ENCODE results near the gene IL17RD. TPM values are rescaled to one million over a fixed set of nuclear protein-coding genes. Genes with fewer than 3 reads are reported as not detected.

The IL17RD gene
- total RNA-seq, 4 donors from 2014 or later = 0.98 to 5.8 (median 3.4) TPM

DNA sequence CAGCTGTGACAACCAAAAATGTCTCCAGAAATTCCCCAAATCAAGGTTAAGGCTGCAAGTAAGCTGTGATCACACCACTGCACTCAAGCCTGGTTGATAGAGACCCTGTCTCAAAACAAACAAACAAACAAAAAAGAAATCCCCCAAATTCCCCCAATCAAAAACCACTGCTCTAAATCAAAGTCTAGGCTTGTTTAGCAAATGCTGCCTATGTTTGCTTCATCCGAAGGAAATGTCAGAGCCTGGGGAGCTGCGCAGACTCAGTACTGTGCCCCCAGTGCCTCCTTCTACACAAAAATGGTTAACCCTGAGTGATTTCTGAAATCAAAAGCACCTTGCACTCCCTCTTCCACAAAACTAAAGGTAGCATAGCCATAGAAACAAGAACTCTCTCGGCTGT is 13.4 kb downstream of the IL17RD start:
- TF ChIP-seq, protein P1, sequence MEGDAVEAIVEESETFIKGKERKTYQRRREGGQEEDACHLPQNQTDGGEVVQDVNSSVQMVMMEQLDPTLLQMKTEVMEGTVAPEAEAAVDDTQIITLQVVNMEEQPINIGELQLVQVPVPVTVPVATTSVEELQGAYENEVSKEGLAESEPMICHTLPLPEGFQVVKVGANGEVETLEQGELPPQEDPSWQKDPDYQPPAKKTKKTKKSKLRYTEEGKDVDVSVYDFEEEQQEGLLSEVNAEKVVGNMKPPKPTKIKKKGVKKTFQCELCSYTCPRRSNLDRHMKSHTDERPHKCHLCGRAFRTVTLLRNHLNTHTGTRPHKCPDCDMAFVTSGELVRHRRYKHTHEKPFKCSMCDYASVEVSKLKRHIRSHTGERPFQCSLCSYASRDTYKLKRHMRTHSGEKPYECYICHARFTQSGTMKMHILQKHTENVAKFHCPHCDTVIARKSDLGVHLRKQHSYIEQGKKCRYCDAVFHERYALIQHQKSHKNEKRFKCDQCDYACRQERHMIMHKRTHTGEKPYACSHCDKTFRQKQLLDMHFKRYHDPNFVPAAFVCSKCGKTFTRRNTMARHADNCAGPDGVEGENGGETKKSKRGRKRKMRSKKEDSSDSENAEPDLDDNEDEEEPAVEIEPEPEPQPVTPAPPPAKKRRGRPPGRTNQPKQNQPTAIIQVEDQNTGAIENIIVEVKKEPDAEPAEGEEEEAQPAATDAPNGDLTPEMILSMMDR (IDR thresholded peaks at IDR 0.05; ENCODE audit: low read depth) = no peak

DNA sequence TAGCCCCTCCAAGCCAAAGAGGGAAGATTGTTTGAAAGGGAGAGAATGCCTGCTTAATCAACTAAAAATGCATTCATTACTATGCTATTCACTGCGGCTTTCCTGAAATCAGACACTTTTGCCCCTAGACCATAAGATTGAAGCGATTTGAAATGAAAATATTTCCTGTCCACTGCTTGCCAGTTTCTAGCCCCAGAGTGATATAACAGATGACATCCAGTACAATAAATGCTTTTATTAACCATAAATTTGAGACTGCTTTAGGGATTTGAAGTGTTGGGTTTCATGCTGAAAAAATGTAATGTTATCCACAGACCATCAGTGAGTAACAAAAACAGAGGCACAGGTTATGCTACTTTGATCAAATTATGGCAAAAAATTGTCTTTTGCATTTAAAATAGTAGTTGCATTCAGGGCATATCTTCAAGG is 14.1 kb downstream of the IL17RD start:
- TF ChIP-seq, protein P1 (IDR thresholded peaks at IDR 0.05; ENCODE audit: low read depth) = no peak

DNA sequence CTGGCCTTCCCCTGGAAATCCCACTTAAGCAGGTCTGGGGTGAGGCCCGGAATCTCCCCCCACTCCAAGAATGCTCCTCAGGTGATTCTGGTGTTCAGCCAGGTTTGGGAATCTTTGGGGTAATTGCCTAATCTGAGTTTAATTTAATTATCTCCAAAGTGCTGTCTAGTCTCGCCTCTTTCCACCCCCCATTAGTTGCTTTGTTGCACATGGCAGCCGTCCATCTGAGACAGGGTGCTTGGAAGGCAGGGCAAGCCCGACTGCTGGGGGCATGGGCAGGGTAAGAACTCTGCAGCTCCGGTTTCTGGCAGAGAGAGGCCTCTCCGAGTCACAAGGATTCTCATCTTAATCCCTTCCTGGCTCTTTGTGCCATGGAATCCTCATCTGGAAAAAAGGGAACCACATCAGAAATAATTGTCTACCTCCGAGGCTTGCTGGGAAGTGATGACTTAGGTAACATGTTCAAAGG is 15.0 kb downstream of the IL17RD start:
- TF ChIP-seq, protein P1 (IDR thresholded peaks at IDR 0.05; ENCODE audit: low read depth) = no peak

DNA sequence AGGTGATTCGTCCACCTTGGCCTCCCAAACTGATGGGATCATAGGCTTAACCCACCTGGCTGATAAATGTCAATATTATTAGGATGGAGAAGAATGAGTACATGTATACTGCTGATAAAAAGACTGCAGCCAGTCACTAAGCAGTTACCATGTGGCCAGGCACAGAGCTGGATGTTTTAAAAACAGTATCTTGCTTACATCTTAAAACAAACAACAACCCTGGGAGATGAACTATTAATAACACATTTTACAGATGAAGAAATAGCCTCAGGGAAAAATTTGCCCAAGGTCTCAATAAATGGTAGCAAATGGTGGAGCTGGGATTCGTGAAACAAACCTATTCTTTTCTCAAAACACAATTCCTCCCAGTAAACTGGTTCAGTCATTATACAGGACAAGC is 18.1 kb downstream of the IL17RD start:
- TF ChIP-seq, protein P1 (IDR thresholded peaks at IDR 0.05; ENCODE audit: low read depth) = no peak

DNA sequence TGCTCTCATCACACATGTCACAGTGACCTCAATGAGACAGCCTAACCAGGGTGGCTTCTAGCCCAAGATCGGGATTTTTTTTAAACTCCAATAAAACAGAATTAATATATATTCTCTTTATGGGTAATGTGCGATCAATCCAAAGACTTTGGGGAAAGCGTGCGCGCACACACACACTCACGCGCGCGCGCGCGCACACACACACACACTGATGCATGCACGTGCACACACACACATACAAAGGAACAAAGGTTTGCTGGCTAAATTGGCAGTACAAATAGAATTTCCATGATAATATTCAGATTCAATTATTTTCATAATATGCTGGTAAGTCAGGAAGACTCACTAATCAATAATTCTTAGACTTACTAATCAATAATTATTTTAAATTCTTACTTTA is 19.3 kb downstream of the IL17RD start:
- TF ChIP-seq, protein P1 (IDR thresholded peaks at IDR 0.05; ENCODE audit: low read depth) = no peak

DNA sequence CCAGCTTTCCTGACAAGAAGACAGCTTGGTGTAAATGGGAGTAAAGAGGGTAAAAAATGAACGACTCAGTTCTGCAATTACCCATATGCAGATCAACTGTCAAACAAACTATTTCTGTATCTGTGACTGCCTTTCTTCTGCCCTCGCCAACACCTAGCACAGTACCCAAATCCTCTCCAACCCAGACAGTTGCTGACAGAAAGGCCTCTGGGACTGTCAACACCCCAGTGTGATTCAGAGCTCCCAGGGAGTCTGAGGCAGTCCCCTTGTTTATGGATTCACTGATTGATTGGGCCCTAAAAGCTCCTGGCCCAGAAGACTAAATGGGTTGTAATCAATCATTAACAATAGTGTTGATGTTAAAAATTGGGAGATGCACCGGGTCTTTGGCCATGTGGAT is 20.2 kb downstream of the IL17RD start:
- TF ChIP-seq, protein P1 (IDR thresholded peaks at IDR 0.05; ENCODE audit: low read depth) = no peak

DNA sequence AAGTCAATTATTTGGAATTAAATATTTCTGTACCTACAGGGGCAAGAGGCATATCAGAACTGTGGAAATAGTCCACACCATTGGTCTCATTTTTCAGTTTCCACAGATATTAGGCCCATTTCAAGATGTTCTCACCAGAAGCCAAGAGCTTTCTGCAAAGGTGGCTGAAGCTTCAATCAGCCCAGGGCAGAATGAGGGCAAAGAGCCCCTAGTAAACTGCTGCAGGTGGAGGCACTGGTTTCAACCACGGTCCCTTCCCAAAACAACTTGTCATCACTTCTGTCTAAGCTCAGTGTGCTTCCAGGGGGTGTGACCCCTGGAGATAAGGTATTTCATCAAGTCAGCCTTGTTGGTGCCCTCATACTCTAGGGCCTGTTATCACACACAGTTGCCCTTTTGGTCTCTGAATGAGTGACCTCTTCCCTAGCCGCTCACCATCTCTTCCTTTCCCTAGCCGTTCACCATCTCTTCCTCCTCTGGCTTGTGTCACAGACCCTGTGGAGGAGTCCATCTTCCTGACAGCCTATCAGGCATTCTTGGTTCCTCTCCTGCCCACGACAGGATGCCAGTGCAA is 21.2 kb downstream of the IL17RD start:
- TF ChIP-seq, protein P1 (IDR thresholded peaks at IDR 0.05; ENCODE audit: low read depth) = no peak

All from subcutaneous adipose tissue (tissue), 4 donors.